BJ (cell line): ENCODE results near the gene FNDC3B. TPM values are rescaled to one million over a fixed set of nuclear protein-coding genes. Genes with fewer than 3 reads are reported as not detected.
A peak's percentile ranks its signal among the peaks of the same experiment; 100 is the strongest.

Experiments used
- CTCF ChIA-PET: fragments of 350-600 bp; formaldehyde crosslinking; extraction: SDS; loops from one replicate; lab custom pipeline; 2021; ENCODE audit warnings: antibody characterized with exemption, inconsistent platforms; lab: Yijun Ruan, JAX
- POLR2A ChIA-PET: fragments of 300-600 bp; sonication (Branson Sonifier 250); formaldehyde crosslinking; extraction: SDS; loops from one replicate; lab custom pipeline; 2021; ENCODE audit warnings: antibody characterized with exemption; lab: Charles Lee
- DNase-seq: peaks from one replicate; pipeline ENCODE4 v3.0.0-alpha.2; 2011; ENCODE audit warnings: low read depth
- H3K27me3 ChIP-seq: 2 replicates; pipeline ENCODE4 v1.6.0; 2011; ENCODE audit warnings: low read length; ENCODE audit not compliant: control insufficient read depth, insufficient read depth
- H3K36me3 ChIP-seq: 2 replicates; pipeline ENCODE4 v1.5.1; 2011; ENCODE audit warnings: low read length; ENCODE audit not compliant: control insufficient read depth, insufficient read depth
- H3K4me3 ChIP-seq: 2 replicates; pipeline ENCODE4 v1.5.1; 2011; ENCODE audit warnings: low read depth, mild to moderate bottlenecking, control low read depth, low read length
- CTCF ChIP-seq: IDR thresholded peaks from 2 replicates; pipeline ENCODE4 v1.5.1; 2011; ENCODE audit warnings: low read depth, mild to moderate bottlenecking, control low read depth, inconsistent platforms, low read length, moderate library complexity; ENCODE audit not compliant: insufficient read depth
- polyA plus RNA-seq: library from polyadenylated mRNA; depleted of rRNA; stranded (reverse); fragments of >200 nt; gene quantifications from 2 replicates; pipeline ENCODE4 v1.2.3, GENCODE V29; 2011

The FNDC3B gene
- polyA plus RNA-seq, 1 experiment: 28.6 TPM

GRCh38 chr3:172356427-172356826 lies 317.0 kb downstream of the FNDC3B start:
- no peak for TF ChIP-seq CTCF
- H3K4me3 ChIP-seq: no peak overlapping the region
- POLR2A ChIA-PET: no interaction called here
- CTCF ChIA-PET: interaction anchor here (1.3 to 2.6 kb wide), 2 partner anchors 24 to 317 kb away, joined by 3 to 9 read pairs; no protein-coding TSS in a partner anchor
- peaks cover 10% of the 10 kb centered on the region for H3K36me3 ChIP-seq
- no peaks in the 10 kb centered on the region for H3K27me3 ChIP-seq
- no peak for DNase-seq

GRCh38 chr3:172357850-172358754 lies 318.7 kb downstream of the FNDC3B start:
- TF ChIP-seq CTCF: no peak
- H3K36me3 ChIP-seq: peaks cover 10% of the 10 kb centered on the region
- CTCF ChIA-PET: interaction anchor here (1.6 kb wide), 1 partner anchor 11 kb away, joined by 3 read pairs; no protein-coding TSS in a partner anchor
- POLR2A ChIA-PET: no interaction called here
- no peak overlapping the region for H3K4me3 ChIP-seq
- DNase-seq: peak; percentile 51
- no peaks in the 10 kb centered on the region for H3K27me3 ChIP-seq

GRCh38 chr3:172359231-172359630 lies 319.9 kb downstream of the FNDC3B start:
- POLR2A ChIA-PET: no interaction called here

GRCh38 chr3:172359996-172360395 lies 320.6 kb downstream of the FNDC3B start:
- H3K4me3 ChIP-seq: no peak overlapping the region
- H3K36me3 ChIP-seq: peaks cover 11% of the 10 kb centered on the region
- no peak for DNase-seq
- ChIA-PET CTCF (no interaction called here), POLR2A (no interaction called here)
- no peaks in the 10 kb centered on the region for H3K27me3 ChIP-seq
- no peak for TF ChIP-seq CTCF

More at GRCh38 chr3:172359231-172359630, 319.9 kb downstream of the FNDC3B start:
- Histone ChIP-seq H3K4me3 (no peak overlapping the region), H3K27me3 (no peaks in the 10 kb centered on the region), H3K36me3 (peaks cover 9% of the 10 kb centered on the region)
- DNase-seq: no peak
- TF ChIP-seq CTCF: no peak
- CTCF ChIA-PET: interaction anchor here (1.6 kb wide), 1 partner anchor 10 kb away, joined by 3 read pairs; no protein-coding TSS in a partner anchor

- DNase-seq: no peak
- Histone ChIP-seq H3K4me3 (no peak overlapping the region), H3K36me3 (peaks cover 9% of the 10 kb centered on the region), H3K27me3 (no peaks in the 10 kb centered on the region)
- ChIA-PET CTCF (interaction anchor here (0.7 kb wide), 1 partner anchor 30 kb away, joined by 3 read pairs; no protein-coding TSS in a partner anchor), POLR2A (no interaction called here)
- no peak for TF ChIP-seq CTCF
Measured at GRCh38 chr3:172362583-172362982, 323.2 kb downstream of the FNDC3B start.
